K562 (cell line): ENCODE results near the gene CUX1. TPM values are rescaled to one million over a fixed set of nuclear protein-coding genes. Genes with fewer than 3 reads are reported as not detected.

ENCODE experiments used
- ATAC-seq: fragments of 200-7000 bp; cut with Tn5 transposase; 3 replicates; pipeline ENCODE4 v1.9.1; 2020; ENCODE audit warnings: moderate library complexity
- BruUV-seq: library from RNA; stranded (reverse); fragments of 400-500 nt; replicated peaks from 2 replicates; lab custom pipeline; 2021; lab: Mats Ljungman, UMichigan
- CTCF ChIA-PET: fragments of 300-600 bp; formaldehyde crosslinking; extraction: SDS; loops from one replicate; lab custom pipeline; 2021; ENCODE audit warnings: low intra/inter-chr PET ratio; lab: Yijun Ruan, JAX
- POLR2A ChIA-PET: fragments of 300-600, 350-650 bp; sonication (Branson Sonifier 250); formaldehyde crosslinking; extraction: SDS; loops from one replicate; lab custom pipeline; 2021; ENCODE audit warnings: antibody characterized with exemption, inconsistent platforms; lab: Yijun Ruan, JAX
- DNase-seq, 4 experiments: peaks; one replicate each; pipeline versions ENCODE4 v3.0.0 to v3.0.0-alpha.2; 2011 to 2018; ENCODE audit warnings: low spot score in 3 of 4, mixed read lengths in 3 of 4; ENCODE audit errors: extremely low read depth in 1 of 4
- FAIRE-seq: peaks from 2 replicates; lab custom pipeline; 2011; peaks lifted over from hg19 to GRCh38; lab: Jason Lieb, UNC
- H2AFZ ChIP-seq: 2 replicates; pipeline ENCODE4 v1.6.0; 2011; ENCODE audit warnings: low read depth, low read length, control low read depth, inconsistent platforms
- H3K27ac ChIP-seq: fragments of 200-600 bp; 3 replicates; pipeline ENCODE4 v1.8.0; 2011; ENCODE audit warnings: low read depth, mild to moderate bottlenecking, control low read depth, inconsistent platforms, low read length, moderate library complexity, mixed read lengths; ENCODE audit errors: extremely low read depth
- H3K27me3 ChIP-seq, 2 experiments: fragments of 300-600 bp in 1 of 2; 2 replicates in 1 of 2; 3 replicates in 1 of 2; pipeline versions ENCODE4 v1.6.0 to v1.8.0; 2011; ENCODE audit warnings: inconsistent platforms in 2 of 2, low read length in 2 of 2, mild to moderate bottlenecking in 1 of 2, mixed read lengths in 1 of 2, moderate library complexity in 1 of 2; ENCODE audit not compliant: control insufficient read depth in 2 of 2, insufficient read depth in 2 of 2
- H3K36me3 ChIP-seq: fragments of 300-600 bp; 3 replicates; pipeline ENCODE4 v1.8.0; 2011; ENCODE audit warnings: mild to moderate bottlenecking, low read length, inconsistent platforms; ENCODE audit not compliant: control insufficient read depth, insufficient read depth
- H3K4me1 ChIP-seq, 2 experiments: fragments of 200-600 bp in 1 of 2; replicated peaks in 1 of 2; 2 replicates in 1 of 2; 3 replicates in 1 of 2; pipeline versions ENCODE4 v1.5.1 to v1.8.0; 2011; ENCODE audit warnings: inconsistent platforms in 2 of 2, low read length in 2 of 2, mild to moderate bottlenecking in 1 of 2, mixed read lengths in 1 of 2, moderate library complexity in 1 of 2; ENCODE audit not compliant: control insufficient read depth in 2 of 2, insufficient read depth in 2 of 2
- H3K4me2 ChIP-seq: 2 replicates; pipeline ENCODE4 v1.6.1; 2011; ENCODE audit warnings: low read length, control low read depth, inconsistent platforms, mixed read lengths; ENCODE audit not compliant: insufficient read depth
- H3K4me3 ChIP-seq: fragments of 200-600 bp; sonication (generic), shearing (Covaris generic); 2 replicates; pipeline ENCODE4 v1.5.1; 2016; ENCODE audit warnings: control low read depth, inconsistent platforms
- H3K79me2 ChIP-seq: fragments of 200-600 bp; 3 replicates; pipeline ENCODE4 v1.8.0; 2011; ENCODE audit warnings: low read length, inconsistent platforms; ENCODE audit not compliant: control insufficient read depth, insufficient read depth
- H3K9ac ChIP-seq, 2 experiments: 2 replicates each; pipeline versions ENCODE4 v1.6.0 to v1.6.1; 2011; ENCODE audit warnings: low read depth in 2 of 2, low read length in 2 of 2, control low read depth in 1 of 2, inconsistent platforms in 1 of 2, mild to moderate bottlenecking in 1 of 2, mixed read lengths in 1 of 2; ENCODE audit not compliant: insufficient read depth in 1 of 2
- H3K9me1 ChIP-seq: one replicate; pipeline ENCODE4 v1.6.0; 2011; ENCODE audit warnings: inconsistent platforms, mild to moderate bottlenecking, low read length, moderate library complexity; ENCODE audit not compliant: control insufficient read depth, insufficient read depth
- H3K9me3 ChIP-seq: replicated peaks from 2 replicates; pipeline ENCODE4 v1.5.1; 2011; ENCODE audit warnings: low read depth, low read length, inconsistent platforms; ENCODE audit not compliant: control insufficient read depth, insufficient read depth
- H4K20me1 ChIP-seq: replicated peaks from 2 replicates; pipeline ENCODE4 v1.6.1; 2011; ENCODE audit warnings: low read length, inconsistent platforms, mixed read lengths; ENCODE audit not compliant: control insufficient read depth, insufficient read depth
- CTBP1 ChIP-seq: fragments of 450-650 bp; IDR thresholded peaks from 2 replicates; pipeline ENCODE4 v1.6.1; 2016; ENCODE audit warnings: borderline replicate concordance
- KDM2B ChIP-seq: fragments of 250-450 bp; sonication (Bioruptor Pico); IDR thresholded peaks from 2 replicates; pipeline ENCODE4 v1.8.0; 2021; ENCODE audit warnings: mild to moderate bottlenecking, moderate library complexity
- MEF2D ChIP-seq: conservative IDR thresholded peaks from 2 replicates; pipeline ENCODE4 v1.6.1; 2016; ENCODE audit warnings: low read depth, missing genetic modification characterization, missing compliant biosample characterization
- POLR2A ChIP-seq: fragments of 450-650 bp; conservative IDR thresholded peaks from 2 replicates; pipeline ENCODE4 v1.6.1; 2016
- POLR2H ChIP-seq: IDR thresholded peaks from 2 replicates; pipeline ENCODE4 v1.6.1; 2016; ENCODE audit warnings: missing genetic modification characterization, low read depth, mild to moderate bottlenecking, control low read depth, missing compliant biosample characterization, moderate library complexity
- POLR3G ChIP-seq: IDR thresholded peaks from 2 replicates; pipeline ENCODE4 v1.6.1; 2011; ENCODE audit not compliant: insufficient read length, insufficient replicate concordance; ENCODE audit errors: extremely low read depth
- SETDB1 ChIP-seq: IDR thresholded peaks from one replicate; pipeline ENCODE4 v1.6.1; 2012; ENCODE audit warnings: low read length, control low read depth, inconsistent platforms
- TGIF2 ChIP-seq: sonication (generic); formaldehyde crosslinking; IDR thresholded peaks from 2 replicates; pipeline ENCODE4 v1.8.1; 2022; ENCODE audit warnings: mild to moderate bottlenecking, missing genetic modification reagents, moderate library complexity
- ZBTB1 ChIP-seq: sonication (generic); formaldehyde crosslinking; IDR thresholded peaks from 2 replicates; pipeline ENCODE4 v1.8.1; 2023; ENCODE audit warnings: missing genetic modification reagents, low read depth, mild to moderate bottlenecking, borderline replicate concordance
- WGBS: fragments of 100-300 bp; shearing (Covaris generic); methylation state at CpG from one replicate; pipeline ENCODE4 v1.1.6; 2016; ENCODE audit warnings: low coverage, mixed read lengths; ENCODE audit not compliant: insufficient coverage; ENCODE audit errors: missing lambda C conversion rate; 5-methylcytosine and 5-hydroxymethylcytosine counted together
- in situ Hi-C: fragments of 300-500 bp; cut with MboI; formaldehyde crosslinking; loops from 4 replicates; pipeline ENCODE4 v1.15.0; 2018; ENCODE audit warnings: inconsistent platforms, mixed read lengths
- intact Hi-C: fragments of 100-400 bp; cut with micrococcal nuclease; formaldehyde crosslinking; loops from 2 replicates; pipeline ENCODE4 v1.14.2; 2022
- polyA plus RNA-seq, 8 experiments: library from polyadenylated mRNA; depleted of rRNA in 4 of 8; stranded (reverse) in 5 of 8; unstranded in 3 of 8; fragments of >200 nt; fragmentation: Nextera tagmentation in 2 of 8; fragmentation: Illumina TruSeq in 1 of 8; extraction: Ambion mirVana in 2 of 8; extraction: Trizol in 1 of 8; gene quantifications; 2 replicates each; pipeline versions ENCODE4 v1.2.1 to v1.2.3, GENCODE V29; 2011 to 2014; ENCODE audit warnings: inconsistent platforms in 1 of 8, missing spikeins in 1 of 8
- total RNA-seq, 7 experiments: library from RNA; depleted of rRNA in 6 of 7; stranded (reverse); fragments of >200 nt in 6 of 7; fragmentation: Illumina TruSeq in 2 of 7; extraction: Trizol in 2 of 7; gene quantifications; 2 replicates each; pipeline versions ENCODE4 v1.2.1 to v1.2.3, GENCODE V29; 2011 to 2021; ENCODE audit warnings: low replicate concordance in 1 of 7
- TF ChIP-seq, protein P1 (sequence below): sonication (generic); formaldehyde crosslinking; IDR thresholded peaks from 2 replicates; pipeline ENCODE4 v1.4.0; 2020; ENCODE audit warnings: mild to moderate bottlenecking, missing genetic modification reagents
- TF ChIP-seq, protein P2 (sequence below), 2 experiments: fragments of 150-350 bp in 1 of 2; IDR thresholded peaks; 2 replicates each; pipeline ENCODE4 v1.6.1; 2012 to 2016; ENCODE audit warnings: low read depth in 2 of 2, low read length in 2 of 2, mild to moderate bottlenecking in 1 of 2, moderate library complexity in 1 of 2
- TF ChIP-seq, protein P3 (sequence below): fragments of 200-800 bp; sonication (Bioruptor generic); IDR thresholded peaks from 2 replicates; pipeline ENCODE4 v1.6.1; 2017; ENCODE audit warnings: missing genetic modification characterization, missing compliant biosample characterization

Gene CUX1
- total and polyA plus RNA-seq, 9 of the 15 experiments (the other 6 are each of a cell fraction or from before 2014, with no cell fraction given): 3.6 to 55.3 (median 25.2) TPM

DNA sequence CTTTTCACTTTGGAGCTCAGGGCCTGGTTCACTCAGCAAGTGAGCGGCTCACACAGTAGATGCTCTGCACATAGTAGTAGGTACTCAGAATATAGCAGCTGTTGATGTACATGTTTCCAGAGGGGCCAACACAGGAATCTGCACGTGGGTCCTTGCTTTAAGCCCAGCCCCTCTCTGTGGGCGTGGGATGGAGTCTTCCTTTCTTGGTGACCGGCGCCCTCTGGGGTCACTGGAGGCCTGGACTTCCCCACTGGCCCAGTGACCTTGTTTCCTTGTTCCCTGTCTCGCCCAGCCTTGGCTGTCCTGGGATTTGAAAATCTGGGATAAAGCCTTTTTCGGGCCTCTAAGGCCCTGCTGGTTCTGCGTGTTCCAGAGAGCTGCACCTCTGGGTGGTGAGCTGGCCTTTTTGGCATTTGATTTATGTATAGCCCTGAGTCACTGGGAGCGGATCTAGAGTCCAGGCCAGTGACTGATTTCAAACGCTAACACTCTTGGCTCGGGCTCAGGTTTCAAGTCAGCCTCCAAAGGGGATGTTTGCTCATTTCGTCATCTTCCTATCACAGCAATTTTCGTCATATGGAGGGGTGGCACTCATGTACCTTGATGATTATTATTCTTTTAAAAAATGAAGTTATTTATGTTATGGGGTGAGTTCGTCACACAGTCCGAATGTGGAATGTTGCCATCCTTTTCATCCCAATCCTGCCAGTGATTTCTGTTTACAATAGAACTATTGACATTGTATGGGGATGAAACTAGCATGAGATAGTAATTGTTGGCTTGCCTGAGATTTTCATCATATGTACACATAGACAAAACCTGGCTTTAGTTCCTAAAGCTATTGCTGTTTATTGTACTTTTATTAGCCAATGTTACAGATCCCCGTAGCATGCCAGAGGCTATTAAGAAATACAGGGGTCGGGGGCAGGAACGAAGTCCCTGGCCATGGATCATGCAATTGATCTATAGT is 65.5 kb downstream of the CUX1 start:
- H3K9me1 ChIP-seq: no peaks in the 10 kb centered on the region
- intact Hi-C loops: loop anchor here (1.0 to 2.0 kb wide), 2 partner anchors 20 to 26 kb away; no protein-coding TSS in a partner anchor
- peaks cover 32 to 34% of the 10 kb centered on the region in 2 experiments for H3K4me1 ChIP-seq
- BruUV-seq: no TSS peak
- FAIRE-seq (peak; percentile 99), ATAC-seq (peak; percentile 98), DNase-seq (peak; percentile 75 to 96 (median 84))
- H3K27ac ChIP-seq: peak overlapping the region; percentile 79
- H3K9me3 ChIP-seq: no peaks in the 10 kb centered on the region
- H3K4me2 ChIP-seq: peak overlapping the region; percentile 54
- H3K36me3 ChIP-seq: peaks cover 2% of the 10 kb centered on the region; the same call in 1 of the 3 replicates
- 19% methylated on average over 18 of the region's 18 CpGs for WGBS
- no peak overlapping the region for H3K4me3 ChIP-seq
- in situ Hi-C loops: no loop called here
- 0 out of 2 replicates have a peak overlapping the region, but pooled peaks have one; percentile 25 for H2AFZ ChIP-seq
- ChIA-PET CTCF (interaction anchor here (0.5 to 0.8 kb wide), 3 partner anchors 21 to 341 kb away, joined by 3 to 4 read pairs (median 3); no protein-coding TSS in a partner anchor), POLR2A (interaction anchor here (0.6 to 3.1 kb wide), 7 partner anchors 13 to 171 kb away, joined by 3 to 17 read pairs (median 4); no protein-coding TSS in a partner anchor)
- H3K27me3 ChIP-seq: no peaks in the 10 kb centered on the region
- H3K79me2 ChIP-seq: peaks cover 96% of the 10 kb centered on the region
- peak overlapping the region; percentile 49 to 73; a peak in 3 of 4 replicates for H3K9ac ChIP-seq
- peaks cover 36% of the 10 kb centered on the region for H4K20me1 ChIP-seq
- TF ChIP-seq, protein P1, sequence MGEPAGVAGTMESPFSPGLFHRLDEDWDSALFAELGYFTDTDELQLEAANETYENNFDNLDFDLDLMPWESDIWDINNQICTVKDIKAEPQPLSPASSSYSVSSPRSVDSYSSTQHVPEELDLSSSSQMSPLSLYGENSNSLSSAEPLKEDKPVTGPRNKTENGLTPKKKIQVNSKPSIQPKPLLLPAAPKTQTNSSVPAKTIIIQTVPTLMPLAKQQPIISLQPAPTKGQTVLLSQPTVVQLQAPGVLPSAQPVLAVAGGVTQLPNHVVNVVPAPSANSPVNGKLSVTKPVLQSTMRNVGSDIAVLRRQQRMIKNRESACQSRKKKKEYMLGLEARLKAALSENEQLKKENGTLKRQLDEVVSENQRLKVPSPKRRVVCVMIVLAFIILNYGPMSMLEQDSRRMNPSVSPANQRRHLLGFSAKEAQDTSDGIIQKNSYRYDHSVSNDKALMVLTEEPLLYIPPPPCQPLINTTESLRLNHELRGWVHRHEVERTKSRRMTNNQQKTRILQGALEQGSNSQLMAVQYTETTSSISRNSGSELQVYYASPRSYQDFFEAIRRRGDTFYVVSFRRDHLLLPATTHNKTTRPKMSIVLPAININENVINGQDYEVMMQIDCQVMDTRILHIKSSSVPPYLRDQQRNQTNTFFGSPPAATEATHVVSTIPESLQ (CRISPR knock-in tag): 0 out of 2 replicates have a peak, but pooled peaks have one; percentile 29
- no peak for TF ChIP-seq SETDB1
- TF ChIP-seq POLR2A: 0 out of 2 replicates have a peak, but pooled peaks have one; percentile 44
- TF ChIP-seq, protein P2, sequence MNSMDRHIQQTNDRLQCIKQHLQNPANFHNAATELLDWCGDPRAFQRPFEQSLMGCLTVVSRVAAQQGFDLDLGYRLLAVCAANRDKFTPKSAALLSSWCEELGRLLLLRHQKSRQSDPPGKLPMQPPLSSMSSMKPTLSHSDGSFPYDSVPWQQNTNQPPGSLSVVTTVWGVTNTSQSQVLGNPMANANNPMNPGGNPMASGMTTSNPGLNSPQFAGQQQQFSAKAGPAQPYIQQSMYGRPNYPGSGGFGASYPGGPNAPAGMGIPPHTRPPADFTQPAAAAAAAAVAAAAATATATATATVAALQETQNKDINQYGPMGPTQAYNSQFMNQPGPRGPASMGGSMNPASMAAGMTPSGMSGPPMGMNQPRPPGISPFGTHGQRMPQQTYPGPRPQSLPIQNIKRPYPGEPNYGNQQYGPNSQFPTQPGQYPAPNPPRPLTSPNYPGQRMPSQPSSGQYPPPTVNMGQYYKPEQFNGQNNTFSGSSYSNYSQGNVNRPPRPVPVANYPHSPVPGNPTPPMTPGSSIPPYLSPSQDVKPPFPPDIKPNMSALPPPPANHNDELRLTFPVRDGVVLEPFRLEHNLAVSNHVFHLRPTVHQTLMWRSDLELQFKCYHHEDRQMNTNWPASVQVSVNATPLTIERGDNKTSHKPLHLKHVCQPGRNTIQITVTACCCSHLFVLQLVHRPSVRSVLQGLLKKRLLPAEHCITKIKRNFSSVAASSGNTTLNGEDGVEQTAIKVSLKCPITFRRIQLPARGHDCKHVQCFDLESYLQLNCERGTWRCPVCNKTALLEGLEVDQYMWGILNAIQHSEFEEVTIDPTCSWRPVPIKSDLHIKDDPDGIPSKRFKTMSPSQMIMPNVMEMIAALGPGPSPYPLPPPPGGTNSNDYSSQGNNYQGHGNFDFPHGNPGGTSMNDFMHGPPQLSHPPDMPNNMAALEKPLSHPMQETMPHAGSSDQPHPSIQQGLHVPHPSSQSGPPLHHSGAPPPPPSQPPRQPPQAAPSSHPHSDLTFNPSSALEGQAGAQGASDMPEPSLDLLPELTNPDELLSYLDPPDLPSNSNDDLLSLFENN (IDR thresholded peaks at IDR 0.05; ENCODE audit: low read depth in 2 of 2, low read length in 2 of 2): peak in 1 of 2 experiments; percentile 61; a peak in 1 of 4 replicates
- no peak for TF ChIP-seq ZBTB1 (CRISPR knock-in tag)
- peak; percentile 69; the same call in 1 of the 2 replicates for TF ChIP-seq CTBP1
- peak; percentile 69; the same call in 1 of the 2 replicates for TF ChIP-seq POLR2H (tag)
- TF ChIP-seq POLR3G: no peak
- TF ChIP-seq KDM2B (CRISPR knock-in tag): no peak
- TF ChIP-seq TGIF2 (CRISPR knock-in tag): no peak
- no peak for TF ChIP-seq MEF2D (tag)
- TF ChIP-seq, protein P3, sequence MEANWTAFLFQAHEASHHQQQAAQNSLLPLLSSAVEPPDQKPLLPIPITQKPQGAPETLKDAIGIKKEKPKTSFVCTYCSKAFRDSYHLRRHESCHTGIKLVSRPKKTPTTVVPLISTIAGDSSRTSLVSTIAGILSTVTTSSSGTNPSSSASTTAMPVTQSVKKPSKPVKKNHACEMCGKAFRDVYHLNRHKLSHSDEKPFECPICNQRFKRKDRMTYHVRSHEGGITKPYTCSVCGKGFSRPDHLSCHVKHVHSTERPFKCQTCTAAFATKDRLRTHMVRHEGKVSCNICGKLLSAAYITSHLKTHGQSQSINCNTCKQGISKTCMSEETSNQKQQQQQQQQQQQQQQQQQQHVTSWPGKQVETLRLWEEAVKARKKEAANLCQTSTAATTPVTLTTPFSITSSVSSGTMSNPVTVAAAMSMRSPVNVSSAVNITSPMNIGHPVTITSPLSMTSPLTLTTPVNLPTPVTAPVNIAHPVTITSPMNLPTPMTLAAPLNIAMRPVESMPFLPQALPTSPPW (CRISPR knock-in tag): peak; percentile 29; the same call in 1 of the 2 replicates
